ENCODE measurements around the gene COL1A1. TPM values are rescaled to one million over a fixed set of nuclear protein-coding genes. Genes with fewer than 3 reads are reported as not detected.

The COL1A1 gene
- total and polyA plus RNA-seq, 2 of the 13 experiments (the other 11 are each of a cell fraction or from before 2014, with no cell fraction given), result 0.05 TPM; not detected in 1

GRCh38 chr17:50149417-50150353 lies 51.7 kb downstream of the COL1A1 start (continued):
- TF ChIP-seq, protein P1, sequence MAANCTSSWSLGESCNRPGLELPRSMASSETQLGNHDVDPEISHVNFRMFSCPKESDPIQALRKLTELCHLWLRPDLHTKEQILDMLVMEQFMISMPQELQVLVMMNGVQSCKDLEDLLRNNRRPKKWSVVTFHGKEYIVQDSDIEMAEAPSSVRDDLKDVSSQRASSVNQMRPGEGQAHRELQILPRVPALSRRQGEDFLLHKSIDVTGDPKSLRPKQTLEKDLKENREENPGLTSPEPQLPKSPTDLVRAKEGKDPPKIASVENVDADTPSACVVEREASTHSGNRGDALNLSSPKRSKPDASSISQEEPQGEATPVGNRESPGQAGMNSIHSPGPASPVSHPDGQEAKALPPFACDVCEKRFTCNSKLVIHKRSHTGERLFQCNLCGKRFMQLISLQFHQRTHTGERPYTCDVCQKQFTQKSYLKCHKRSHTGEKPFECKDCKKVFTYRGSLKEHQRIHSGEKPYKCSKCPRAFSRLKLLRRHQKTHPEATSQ (CRISPR knock-in tag; IDR thresholded peaks at IDR 0.05; ENCODE audit: borderline replicate concordance), result no peak
- peak; percentile 92 for TF ChIP-seq ARNT2 (CRISPR knock-in tag; IDR thresholded peaks at IDR 0.05; ENCODE audit: low read depth)
- no peak for TF ChIP-seq ZNF878 (CRISPR knock-in tag; IDR thresholded peaks at IDR 0.05)
- no peak for TF ChIP-seq ATF1 (CRISPR knock-in tag; IDR thresholded peaks at IDR 0.05)
- TF ChIP-seq GATA4 (IDR thresholded peaks at IDR 0.05; ENCODE audit: borderline replicate concordance, low read depth), result no peak
- TF ChIP-seq HMGXB4 (CRISPR knock-in tag; IDR thresholded peaks at IDR 0.05; ENCODE audit: borderline replicate concordance in 1 of 2, low read depth in 1 of 2), result peak; percentile 82 to 86; a peak in 3 of 4 replicates
- TF ChIP-seq ISL2 (CRISPR knock-in tag; IDR thresholded peaks at IDR 0.05), result no peak
- TF ChIP-seq KLF16 (CRISPR knock-in tag; IDR thresholded peaks at IDR 0.05), result no peak
- no peak for TF ChIP-seq ZHX2 (IDR thresholded peaks at IDR 0.05; ENCODE audit: low read depth)
- TF ChIP-seq ZHX2 (CRISPR knock-in tag; IDR thresholded peaks at IDR 0.05; ENCODE audit: borderline replicate concordance), result no peak
- TF ChIP-seq ATF7 (IDR thresholded peaks at IDR 0.05), result no peak
- TF ChIP-seq ATF7 (CRISPR knock-in tag; IDR thresholded peaks at IDR 0.05), result no peak
- no peak for TF ChIP-seq KLF11 (CRISPR knock-in tag; IDR thresholded peaks at IDR 0.05)
- peak; percentile 61; the same call in 1 of the 2 replicates for TF ChIP-seq TARDBP (CRISPR knock-in tag; IDR thresholded peaks at IDR 0.05)
- TF ChIP-seq SP2 (CRISPR knock-in tag; IDR thresholded peaks at IDR 0.05), result no peak
- no peak; the same call in 1 of the 2 replicates for TF ChIP-seq ZNF367 (CRISPR knock-in tag; IDR thresholded peaks at IDR 0.05; ENCODE audit: borderline replicate concordance)
- TF ChIP-seq MBD4 (IDR thresholded peaks at IDR 0.05; ENCODE audit: borderline replicate concordance, low read length), result no peak
